GM21447 (cell line): ENCODE results near the gene CDKN1B.

Experiments used
- ATAC-seq: cut with Tn5 transposase; IDR thresholded peaks from one replicate; pipeline ENCODE4 v1.9.1; 2021; ENCODE audit not compliant: unreplicated experiment

CDKN1B gene

DNA sequence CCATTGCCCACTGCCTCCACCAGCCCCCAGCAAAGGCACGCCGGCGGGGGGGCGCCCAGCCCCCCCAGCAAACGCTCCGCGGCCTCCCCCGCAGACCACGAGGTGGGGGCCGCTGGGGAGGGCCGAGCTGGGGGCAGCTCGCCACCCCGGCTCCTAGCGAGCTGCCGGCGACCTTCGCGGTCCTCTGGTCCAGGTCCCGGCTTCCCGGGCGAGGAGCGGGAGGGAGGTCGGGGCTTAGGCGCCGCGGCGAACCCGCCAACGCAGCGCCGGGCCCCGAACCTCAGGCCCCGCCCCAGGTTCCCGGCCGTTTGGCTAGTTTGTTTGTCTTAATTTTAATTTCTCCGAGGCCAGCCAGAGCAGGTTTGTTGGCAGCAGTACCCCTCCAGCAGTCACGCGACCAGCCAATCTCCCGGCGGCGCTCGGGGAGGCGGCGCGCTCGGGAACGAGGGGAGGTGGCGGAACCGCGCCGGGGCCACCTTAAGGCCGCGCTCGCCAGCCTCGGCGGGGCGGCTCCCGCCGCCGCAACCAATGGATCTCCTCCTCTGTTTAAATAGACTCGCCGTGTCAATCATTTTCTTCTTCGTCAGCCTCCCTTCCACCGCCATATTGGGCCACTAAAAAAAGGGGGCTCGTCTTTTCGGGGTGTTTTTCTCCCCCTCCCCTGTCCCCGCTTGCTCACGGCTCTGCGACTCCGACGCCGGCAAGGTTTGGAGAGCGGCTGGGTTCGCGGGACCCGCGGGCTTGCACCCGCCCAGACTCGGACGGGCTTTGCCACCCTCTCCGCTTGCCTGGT, at the start of gene CDKN1B:
TSS of gene CDKN1B (plus strand) at position 576 of the 793 bp plus-strand sequence. CDS start 472 bp downstream, outside the sequence.
- ATAC-seq, result peak; percentile 22

DNA sequence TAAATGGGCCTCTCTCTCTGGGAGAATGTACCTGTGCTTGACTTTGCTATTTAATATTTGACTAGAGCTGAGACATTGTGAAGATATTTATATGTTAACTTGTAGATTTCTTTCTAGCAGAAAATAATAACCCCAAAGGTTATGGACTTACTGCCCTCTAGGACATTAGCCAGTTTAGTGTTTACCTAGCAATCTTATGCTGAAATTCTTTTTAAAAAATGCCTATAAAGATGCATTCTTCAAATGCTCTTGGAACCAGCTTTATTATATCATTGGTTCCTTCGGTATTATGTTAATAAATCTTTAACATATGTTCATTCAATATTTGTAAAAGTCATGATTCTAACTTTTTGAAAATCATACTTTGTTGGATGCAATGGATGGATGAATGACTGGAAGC, 49.2 kb upstream of the CDKN1B start:
- ATAC-seq, result no peak

DNA sequence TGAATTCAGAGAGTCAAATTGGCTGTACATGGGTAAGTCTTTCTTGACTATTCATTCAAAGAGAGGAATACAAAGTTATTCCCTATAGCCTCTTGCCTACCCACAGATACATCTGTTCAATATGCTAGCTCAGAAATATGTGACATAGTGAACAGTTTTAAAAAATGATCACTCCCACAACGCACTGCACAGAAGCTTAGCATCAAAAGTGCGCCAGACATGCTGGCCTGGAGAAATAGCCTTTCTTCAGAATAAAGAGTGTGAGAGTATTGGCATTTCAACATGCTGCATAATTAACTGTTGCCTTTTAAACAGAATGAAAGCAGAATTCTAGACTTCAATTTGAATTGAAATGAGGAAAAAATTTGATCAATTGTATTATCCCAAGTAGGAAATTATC, 48.1 kb upstream of the CDKN1B start:
- ATAC-seq, result no peak

DNA sequence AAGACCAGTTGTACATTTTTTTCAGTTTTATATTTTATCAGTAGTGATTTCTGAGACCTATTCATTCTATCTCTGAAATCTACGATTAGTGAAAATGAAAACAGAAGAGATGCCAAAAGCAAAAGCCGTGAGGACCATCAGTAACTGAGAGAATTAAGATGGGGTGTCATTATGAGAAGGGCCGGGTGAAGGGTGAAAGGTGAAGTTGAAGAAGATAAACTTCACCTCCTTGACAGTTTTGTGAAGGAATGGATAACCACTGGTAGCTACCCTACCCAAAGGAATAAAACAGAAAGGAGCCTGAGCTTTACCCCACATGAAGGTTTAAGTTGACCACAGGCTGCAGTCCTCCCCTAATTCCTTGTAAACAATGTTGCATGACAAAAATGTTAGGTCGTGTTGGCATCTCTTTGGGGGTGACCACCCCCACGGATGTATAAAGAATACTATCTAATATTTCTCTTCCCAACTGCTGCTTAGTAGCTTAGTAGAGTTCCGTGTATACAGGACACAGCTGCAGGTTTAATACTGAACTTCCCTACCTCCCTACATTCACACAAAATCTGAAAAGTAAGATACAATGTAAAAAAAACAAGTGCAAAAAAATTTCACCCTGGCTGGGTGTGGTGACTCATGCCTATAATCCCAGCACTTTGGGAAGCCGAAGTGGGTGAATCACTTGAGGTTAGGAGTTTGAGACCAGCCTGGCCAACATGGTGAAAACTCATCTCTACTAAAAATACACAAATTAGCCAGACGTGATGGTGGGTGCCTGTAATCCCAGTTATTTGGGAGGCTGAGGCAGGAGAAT, 45.1 kb upstream of the CDKN1B start:
- no peak for ATAC-seq

DNA sequence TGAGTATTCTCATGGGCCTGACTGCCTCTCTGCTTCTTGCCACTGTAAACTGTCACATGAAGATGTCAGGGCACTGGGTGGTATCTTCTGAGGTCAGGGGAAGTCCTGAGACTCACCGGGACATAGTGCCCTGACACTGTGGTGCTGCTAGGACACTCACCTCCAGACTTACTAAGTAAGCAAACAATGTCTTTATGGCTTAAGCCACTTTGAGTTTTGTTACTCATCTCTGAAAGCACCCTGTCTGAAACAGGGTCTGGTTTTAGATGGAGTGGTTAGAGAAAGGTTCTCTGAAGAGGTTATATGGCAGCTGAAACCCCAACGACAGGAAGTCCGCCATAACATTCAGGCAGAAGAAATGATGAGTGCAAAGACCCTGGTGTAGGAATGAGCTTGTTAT, 43.9 kb upstream of the CDKN1B start:
- ATAC-seq, result peak; percentile 68

DNA sequence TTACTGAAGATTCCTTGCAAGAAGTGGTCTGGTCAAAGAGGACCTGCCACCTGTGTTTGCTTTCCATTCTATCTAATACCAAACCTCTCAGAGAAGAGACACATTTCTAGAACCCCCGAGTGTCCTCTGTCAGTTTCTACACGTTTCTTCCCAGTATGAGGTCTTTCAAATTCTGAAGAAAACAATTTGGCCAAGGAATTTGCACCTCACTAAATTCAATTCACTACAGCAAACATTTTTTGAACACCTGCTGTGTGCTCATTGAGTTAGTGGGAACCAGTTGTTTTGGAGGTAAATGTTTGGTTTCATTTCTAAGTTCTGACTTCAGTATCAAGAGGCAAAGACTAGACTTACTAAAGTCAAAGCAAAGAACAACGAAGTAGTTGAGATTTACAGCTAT, 40.6 kb upstream of the CDKN1B start:
- no peak for ATAC-seq

DNA sequence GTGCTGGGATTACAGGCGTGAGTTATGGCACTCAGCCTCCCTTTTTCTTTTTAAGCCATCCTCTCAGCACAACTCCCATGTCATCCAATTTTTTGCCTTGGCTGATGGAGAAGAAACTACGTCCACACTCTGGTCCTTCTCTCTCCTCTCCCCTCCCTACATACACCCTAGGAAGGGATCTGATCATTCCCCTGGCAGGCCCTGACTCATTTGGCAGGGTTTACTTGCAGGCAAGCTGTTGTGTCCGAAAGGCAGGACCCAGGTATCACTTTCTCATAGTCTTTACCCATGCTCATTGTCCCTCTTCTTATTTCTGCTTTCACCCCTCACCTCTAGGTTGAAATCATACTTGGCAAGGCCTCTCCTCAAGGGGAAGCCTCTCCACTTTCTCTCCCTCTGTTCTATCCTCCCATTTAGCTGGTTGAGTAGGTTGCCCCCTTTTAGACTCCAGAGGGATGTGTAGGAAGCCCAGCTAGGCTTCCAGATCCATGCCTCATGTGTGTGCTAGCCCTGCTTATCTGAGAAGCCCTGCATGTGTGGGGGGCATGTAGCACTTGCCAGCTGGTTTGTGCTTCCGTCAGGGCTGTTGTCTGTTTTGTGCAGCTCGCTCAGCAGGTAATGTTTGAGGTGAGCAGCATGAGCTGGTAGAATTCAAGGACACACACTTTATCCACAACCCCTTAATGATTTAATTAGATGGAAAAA, 36.0 kb upstream of the CDKN1B start:
- ATAC-seq, result no peak

DNA sequence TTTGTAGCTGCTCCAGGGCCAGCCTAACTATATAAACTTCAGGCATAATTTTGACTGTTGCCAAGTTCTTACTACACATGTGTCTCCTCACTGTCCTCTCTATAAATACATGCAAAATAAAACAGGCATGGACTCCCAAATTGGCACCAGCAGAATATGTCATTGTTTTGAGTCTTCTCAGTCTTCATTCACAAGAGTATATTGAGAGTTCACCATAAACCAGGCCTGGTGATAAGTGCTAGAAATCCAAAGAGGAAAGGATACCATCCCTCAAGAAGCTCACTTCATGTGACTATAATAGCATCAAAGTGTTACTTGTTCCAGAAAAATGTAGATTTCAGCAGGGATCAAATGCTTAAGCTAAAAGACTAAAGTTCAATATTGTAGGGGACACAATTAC, 34.9 kb upstream of the CDKN1B start:
- no peak for ATAC-seq

DNA sequence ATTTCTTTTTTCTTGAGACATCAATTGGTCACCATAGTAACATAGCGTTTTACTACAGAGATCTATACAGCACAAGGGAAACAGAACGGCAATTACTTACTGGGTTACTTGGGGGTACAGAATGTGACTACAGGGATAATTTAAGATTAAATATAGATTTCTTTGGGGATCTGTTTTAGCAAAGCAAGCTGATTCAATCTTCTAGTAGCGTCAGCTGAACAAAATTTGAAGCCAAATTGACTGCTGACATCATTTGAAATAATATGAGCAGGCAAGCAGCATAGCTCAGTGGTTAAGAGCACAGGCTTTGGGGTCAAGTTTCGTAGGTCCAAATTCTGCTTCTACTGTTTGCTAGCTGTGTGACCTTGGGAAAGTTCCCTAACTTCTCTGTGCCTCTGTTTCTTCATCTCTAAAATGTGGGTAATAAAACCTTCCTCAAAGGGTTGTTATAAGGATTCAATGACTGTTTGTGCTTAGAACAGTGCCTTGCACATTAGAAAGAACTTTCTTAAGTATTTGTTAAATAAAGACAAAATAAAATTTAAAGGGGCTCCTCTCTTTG, 34.0 kb upstream of the CDKN1B start:
- ATAC-seq, result no peak

DNA sequence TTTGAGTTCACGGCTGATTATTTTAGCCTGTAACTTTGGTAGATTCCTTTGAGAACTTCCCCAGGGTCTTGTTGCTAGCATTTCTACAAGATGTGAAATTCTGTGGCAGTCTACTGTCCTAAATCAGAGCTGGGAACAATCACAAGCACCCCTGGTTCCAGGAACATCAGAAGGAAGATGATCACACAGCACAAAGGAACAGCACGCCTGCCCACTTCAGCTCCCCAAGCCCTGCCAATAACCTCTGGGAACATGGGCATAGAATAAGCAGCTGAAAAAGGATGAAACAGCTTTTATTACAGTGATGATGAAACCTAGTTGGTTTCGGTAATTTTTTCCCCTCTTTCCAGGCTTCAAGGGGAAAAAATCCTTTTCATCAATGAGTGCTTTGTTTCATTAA, 33.4 kb upstream of the CDKN1B start:
- ATAC-seq, result no peak

DNA sequence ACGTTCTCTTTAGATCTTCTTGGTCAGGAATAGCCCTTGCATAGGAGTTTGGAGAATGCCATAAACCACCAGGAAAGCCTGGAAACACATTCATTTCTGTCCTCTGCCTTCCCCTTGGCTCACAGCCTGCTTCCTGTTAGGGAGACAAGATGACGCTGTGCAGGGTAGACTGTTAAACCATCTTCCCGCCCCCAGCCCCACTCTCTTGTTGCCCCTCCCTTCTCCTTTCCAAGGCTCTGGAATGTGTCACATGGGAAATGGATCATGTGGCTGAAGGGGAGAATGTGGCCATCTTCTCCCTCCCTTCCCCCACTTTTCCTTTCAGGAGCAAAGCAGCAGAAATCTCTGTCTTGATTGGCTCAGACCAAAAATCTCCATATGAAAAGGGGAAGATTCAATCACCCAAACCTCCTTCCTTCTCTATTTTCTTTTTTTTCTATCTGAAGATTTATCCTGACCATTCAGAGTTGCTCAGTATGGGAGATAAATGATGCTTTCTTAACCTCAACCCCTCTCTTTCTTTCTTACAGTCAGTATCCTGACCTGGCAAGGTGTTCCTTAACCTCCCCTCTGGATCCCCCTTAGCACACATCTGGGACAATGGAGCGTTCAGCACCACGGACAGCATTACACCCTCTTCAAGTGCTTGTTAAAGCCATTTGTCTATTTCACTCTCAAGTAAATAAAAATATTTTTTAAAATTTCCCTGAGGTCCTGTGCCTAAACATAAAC, 32.6 kb upstream of the CDKN1B start:
- no peak for ATAC-seq

DNA sequence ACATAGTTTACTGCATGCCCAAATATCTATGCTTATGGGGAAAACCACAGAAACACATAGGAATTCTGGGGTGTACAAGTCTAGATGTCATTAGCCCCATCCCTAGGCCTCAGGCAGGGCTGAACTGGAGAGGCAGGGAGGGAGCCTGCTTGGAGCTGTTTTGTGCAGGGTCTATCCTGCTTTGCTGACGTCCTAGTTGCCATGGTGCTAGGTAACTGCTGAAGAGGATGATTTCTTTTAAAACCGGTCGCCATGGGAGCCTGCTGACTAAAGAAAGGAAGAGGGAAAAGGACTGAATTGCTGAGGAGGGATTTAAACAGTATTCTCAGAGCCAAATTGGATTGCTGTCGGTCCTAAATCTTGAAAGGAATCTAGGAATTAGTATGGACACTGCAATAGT, 31.9 kb upstream of the CDKN1B start:
- ATAC-seq, result no peak

DNA sequence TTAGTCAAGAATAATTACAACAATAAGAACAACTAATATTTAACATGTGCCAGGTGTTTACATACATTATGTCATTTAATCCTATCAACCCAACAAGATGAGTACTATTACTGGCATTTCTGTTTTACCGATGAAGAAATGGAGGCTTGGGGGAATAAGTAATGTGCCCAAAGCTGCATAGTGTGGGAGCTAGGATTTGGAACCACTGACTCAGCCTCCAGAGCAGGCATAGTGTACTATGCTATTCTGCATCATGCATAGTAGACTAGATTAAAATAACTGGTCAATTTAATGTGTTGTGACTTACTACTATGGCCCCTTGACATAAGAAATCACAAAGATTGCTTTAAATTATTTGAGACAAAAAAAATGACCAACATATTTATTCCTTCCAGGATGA, 30.7 kb upstream of the CDKN1B start:
- ATAC-seq, result no peak

DNA sequence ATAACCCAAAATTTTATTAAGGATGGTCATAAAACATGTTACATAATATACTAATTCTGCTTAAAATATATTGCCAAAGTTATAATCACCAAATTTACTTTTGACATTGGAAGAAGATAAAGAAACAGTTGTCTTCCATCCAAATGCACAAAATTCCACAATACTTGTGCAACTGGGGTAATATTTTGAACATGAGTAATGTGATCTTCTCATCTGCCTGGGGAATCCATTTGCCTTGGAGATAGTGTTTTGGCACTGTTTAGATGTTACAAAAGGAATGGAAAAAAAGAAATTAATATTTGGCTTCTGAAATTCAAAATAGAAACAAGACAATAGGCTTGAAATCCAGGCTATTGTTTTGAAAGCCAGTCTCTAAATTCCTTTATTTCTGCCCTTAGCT, 30.2 kb upstream of the CDKN1B start:
- no peak for ATAC-seq

DNA sequence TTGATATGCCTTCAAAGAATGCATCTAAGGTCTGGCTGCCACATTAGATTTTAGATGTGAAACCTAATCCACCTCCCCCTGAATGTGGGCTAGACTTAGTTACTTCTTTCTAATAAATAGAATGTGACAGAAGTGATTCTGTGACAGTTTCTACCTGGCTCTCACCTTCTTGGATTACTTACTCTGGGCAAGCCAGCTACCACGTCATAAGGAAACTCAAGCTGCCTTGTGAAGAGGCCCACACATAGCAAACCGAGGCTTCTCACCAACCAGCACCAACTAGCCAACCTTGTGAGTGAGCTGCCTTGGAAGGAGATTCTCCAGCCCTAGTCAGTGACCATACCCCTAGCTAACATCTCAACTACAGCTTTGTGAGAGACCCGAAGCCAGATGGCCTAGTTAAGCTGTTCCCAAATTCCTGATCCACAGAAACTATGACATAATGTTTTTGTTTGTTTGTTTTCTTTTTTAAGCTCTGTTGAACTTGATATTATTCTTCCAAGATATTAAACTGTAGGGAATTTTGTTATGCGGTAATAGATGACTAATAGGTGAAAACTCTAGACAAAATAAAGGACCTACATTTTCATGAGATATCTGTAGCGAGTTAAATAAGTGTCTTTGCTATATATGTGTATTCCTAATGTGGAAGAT, 27.4 kb upstream of the CDKN1B start:
- ATAC-seq, result no peak

DNA sequence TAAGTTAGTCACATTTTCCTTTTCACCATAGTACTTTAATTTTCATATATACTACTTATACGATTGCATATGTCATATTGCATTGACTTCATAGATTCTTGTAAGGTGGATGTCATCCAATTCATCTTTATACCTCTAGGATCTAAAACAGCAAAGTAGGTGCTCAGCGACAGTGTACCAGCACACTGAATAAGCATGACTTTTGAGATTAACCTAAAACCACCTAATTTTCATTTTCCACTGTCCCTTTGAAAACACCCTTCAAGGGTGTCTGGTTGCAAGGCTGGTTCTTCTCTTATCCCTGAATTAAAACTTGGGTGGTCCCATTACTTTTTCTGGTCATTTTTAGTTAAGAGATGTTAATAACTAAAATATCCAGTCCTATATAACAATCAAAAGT, 25.6 kb upstream of the CDKN1B start:
- no peak for ATAC-seq

DNA sequence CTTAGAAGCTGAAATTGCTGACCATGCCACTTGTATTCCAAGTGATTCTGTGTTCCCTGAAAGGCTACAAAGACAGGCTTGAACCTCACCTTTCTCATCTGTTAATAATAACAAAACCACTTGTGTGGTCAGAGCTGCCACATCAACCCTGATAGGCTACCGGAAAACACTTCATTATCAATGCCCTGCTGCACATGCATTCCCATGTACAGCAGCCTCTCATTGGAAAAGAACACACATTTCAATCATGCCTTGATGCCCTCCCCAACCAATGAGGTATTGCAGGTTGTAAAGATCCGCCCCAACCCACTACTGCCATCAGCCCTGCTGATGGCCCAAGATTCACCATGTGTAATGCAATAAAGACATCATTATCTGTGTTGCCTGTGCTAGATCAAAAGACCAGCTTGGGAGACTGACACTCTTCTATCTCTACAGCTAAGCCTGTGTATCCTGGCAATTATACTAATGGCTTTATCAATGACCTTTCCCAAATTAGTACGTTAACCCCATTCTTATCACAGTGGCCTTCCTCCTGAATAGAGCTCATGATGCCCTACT, 24.0 kb upstream of the CDKN1B start:
- ATAC-seq, result no peak

DNA sequence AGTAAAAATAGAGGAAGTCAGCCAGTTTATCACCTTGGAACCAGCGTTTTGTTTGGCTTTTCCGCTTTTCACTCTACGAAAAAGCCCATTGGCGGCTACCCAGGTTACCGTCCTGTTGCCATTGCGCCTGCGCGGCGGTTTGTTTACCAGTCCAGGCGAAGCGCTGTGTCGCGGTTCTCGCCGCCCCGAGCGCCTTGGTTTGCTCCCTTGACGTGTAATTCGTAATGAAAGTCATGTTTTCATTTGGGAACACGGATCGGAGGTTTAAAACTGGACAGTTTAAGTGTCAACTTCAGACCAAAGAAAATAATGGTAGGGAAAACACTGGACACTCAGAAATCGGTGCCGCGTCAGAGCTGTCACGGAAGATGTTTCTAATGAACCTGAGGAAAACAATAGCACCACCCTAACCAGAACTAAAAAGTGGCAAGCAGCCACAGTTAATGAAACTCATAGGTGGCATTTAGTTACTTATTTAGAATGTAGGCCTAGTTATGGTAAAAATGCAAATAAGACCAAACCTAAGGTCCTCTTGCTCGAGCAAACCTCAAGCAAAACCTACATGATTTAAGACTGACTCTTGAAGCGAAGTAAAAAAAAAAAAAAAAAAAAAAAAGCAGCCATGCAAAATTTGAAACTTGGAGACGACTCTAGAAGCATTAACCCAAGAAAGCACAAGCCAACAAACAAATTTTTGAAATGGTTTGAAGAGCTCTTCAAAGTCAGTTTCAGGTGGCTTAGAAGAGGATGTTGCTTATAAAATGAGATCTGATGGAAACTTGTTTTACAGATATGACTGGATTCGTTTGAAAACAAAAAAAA, 20.4 kb upstream of the CDKN1B start:
- peak; percentile 66 for ATAC-seq

DNA sequence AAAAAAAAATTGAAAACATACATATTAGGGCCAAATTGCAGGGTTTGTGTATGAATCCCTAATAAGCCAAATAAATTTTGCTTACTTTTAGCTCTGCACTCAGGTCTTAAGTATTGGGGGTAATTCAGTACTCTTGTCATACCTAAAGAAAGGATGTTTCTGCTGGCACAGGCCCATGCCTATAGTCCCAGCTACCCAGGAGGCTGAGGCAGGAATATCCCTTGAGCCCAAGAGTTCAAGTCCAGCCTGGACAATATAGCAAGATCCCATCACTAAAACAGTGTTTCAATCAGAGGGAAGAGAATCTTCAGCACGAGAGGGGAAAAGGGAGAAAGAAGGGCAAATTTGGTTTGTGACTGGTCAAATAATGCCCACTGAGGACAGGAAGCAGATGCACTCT, 17.8 kb upstream of the CDKN1B start:
- no peak for ATAC-seq
